ENCODE results near the gene HAP1. TPM values are rescaled to one million over a fixed set of nuclear protein-coding genes. Genes with fewer than 3 reads are reported as not detected.
"Not testable (repeated sequence)": the region's sequence is repeated elsewhere in the genome, so short reads cannot be mapped to it uniquely, and the experiment has no call there.

Gene HAP1
- total RNA-seq, 3 donors from 2014 or later, result 0.33 to 2.2 TPM; not detected in 1

GRCh38 chr17:41777574-41778188, 43.2 kb upstream of the HAP1 start:
- no peaks in the 10 kb centered on the region for H3K9me3 ChIP-seq
- no peaks in the 10 kb centered on the region for H3K36me3 ChIP-seq
- intact Hi-C loops (cut with DNase I; ENCODE audit: low total_unique reads), result no loop called here
- peak overlapping the region in 1 of 3 donors; percentile 48 for H3K4me3 ChIP-seq
- H3K27ac ChIP-seq, result peak overlapping the region; percentile 89 to 90
- peak; percentile 22 to 68 (median 35) for TF ChIP-seq POLR2AphosphoS5 (IDR thresholded peaks at IDR 0.05)
- TF ChIP-seq POLR2A (IDR thresholded peaks at IDR 0.05), result no peak
- DNase-seq (ENCODE audit: low spot score in 2 of 2), result peak; percentile 63 to 85
- no peaks in the 10 kb centered on the region for H3K27me3 ChIP-seq
- peaks cover 26 to 66% of the 10 kb centered on the region in 2 donors for H3K4me1 ChIP-seq

- Histone ChIP-seq H3K4me3 (peak overlapping the region in 1 of 3 donors; percentile 48), H3K36me3 (no peaks in the 10 kb centered on the region), H3K27ac (peak overlapping the region; percentile 89 to 90), H3K9me3 (no peaks in the 10 kb centered on the region), H3K4me1 (peaks cover 28 to 66% of the 10 kb centered on the region in 2 donors), H3K27me3 (no peaks in the 10 kb centered on the region)
- TF ChIP-seq CTCF (IDR thresholded peaks at IDR 0.05), result peak in 1 of 3 donors; percentile 8
- no peak for TF ChIP-seq POLR2AphosphoS5 (IDR thresholded peaks at IDR 0.05)
- intact Hi-C loops (cut with DNase I; ENCODE audit: low total_unique reads), result no loop called here
- no peak for DNase-seq (ENCODE audit: low spot score in 2 of 2)
These were observed 42.7 kb upstream of the HAP1 start for GRCh38 chr17:41777157-41777573.

DNA sequence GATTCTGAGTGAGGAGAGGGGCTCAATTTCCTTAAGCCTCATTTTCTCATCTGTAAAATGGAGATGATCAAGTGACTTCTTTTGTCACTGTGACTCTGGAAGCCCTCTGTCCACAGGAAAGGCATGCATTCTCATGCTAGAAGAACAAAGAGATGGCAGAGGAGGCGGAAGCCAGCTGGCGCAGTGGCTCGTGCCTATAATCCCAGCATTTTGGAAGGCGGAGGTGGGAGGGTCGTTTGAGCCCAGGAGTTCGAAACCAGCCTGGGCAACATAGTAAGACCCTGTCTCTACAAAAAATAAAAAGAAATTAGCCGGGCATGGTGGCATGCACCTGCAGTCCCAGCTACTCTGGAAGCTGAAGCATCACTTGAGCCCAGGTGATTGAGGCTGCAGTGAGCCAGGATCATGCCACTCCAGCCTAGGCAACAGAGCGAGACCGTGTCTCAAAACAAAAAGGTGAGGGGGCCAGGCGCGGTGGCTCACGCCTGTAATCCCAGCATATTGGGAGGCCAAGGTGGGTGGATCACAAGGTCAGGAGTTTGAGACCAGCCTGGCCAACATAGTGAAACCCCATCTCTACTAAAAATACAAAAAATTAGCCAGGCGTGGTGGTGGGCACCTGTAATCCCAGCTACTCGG, 41.9 kb upstream of the HAP1 start:
- intact Hi-C loops (cut with DNase I; ENCODE audit: low total_unique reads); DNase-seq (ENCODE audit: low spot score in 2 of 2); H3K4me3 ChIP-seq; H3K36me3 ChIP-seq; H3K9me3 ChIP-seq; H3K27me3 ChIP-seq: not testable (repeated sequence)
- Histone ChIP-seq H3K27ac (peak overlapping the region; percentile 83 to 89), H3K4me1 (peaks cover 29 to 63% of the 10 kb centered on the region in 2 donors)

DNA sequence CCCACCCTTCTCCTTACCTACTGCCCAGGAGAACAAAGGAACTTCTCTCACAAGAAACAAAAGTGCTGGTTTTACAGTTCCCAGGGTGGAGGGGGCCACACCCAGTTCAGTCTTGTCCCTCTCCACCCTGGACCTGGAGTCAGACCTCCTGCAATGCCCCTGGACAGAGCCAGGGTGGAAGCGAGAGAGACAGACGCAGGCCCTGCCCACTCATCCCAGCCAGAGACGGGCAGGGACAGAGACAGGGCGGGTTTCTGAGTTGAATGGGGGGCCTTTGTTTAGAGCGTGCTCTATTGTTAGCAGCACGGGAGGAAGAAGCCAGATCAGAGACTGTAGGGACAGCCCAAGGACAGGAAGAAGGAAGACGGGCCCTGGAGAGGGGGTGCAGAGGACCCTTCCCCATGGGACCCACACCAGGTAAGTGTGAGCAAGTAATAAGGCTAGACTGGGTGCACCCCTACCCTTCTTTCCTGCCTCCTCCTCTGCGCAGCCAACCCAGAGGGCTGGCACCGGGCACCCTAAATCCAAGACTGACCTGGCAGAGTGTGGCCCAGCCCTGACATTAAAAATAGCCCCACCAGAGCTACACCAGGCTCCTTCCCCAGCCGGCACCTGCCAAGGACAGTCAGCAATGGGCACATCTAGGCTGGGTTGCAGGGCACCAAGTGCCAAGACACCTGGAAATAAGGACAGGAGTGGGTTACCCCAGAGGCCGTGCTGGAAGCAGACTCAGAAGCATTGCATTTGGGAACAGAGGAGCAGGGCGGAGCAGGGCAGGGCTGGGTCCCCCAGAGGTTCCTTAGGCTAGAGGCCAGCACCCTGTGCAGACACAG, 41.2 kb upstream of the HAP1 start:
- Histone ChIP-seq H3K4me1 (peaks cover 29 to 61% of the 10 kb centered on the region in 2 donors), H3K36me3 (no peaks in the 10 kb centered on the region), H3K9me3 (no peaks in the 10 kb centered on the region), H3K4me3 (no peak overlapping the region), H3K27me3 (no peaks in the 10 kb centered on the region), H3K27ac (peak overlapping the region; percentile 83 to 89)
- DNase-seq (ENCODE audit: low spot score in 2 of 2), result no peak
- intact Hi-C loops (cut with DNase I; ENCODE audit: low total_unique reads), result no loop called here
- TF ChIP-seq CTCF (IDR thresholded peaks at IDR 0.05) (no peak), POLR2A (IDR thresholded peaks at IDR 0.05) (no peak), POLR2AphosphoS5 (IDR thresholded peaks at IDR 0.05) (no peak)

GRCh38 chr17:41773731-41774193, 39.3 kb upstream of the HAP1 start:
- H3K27me3 ChIP-seq, result no peaks in the 10 kb centered on the region
- DNase-seq (ENCODE audit: low spot score in 2 of 2), result no peak
- intact Hi-C loops (cut with DNase I; ENCODE audit: low total_unique reads), result no loop called here
- peaks cover 29 to 52% of the 10 kb centered on the region in 2 donors for H3K4me1 ChIP-seq
- peak overlapping the region; percentile 89 to 91 for H3K27ac ChIP-seq
- H3K4me3 ChIP-seq, result peak overlapping the region in 1 of 3 donors; percentile 41
- no peaks in the 10 kb centered on the region for H3K36me3 ChIP-seq
- TF ChIP-seq POLR2A (IDR thresholded peaks at IDR 0.05), result no peak
- no peak for TF ChIP-seq CTCF (IDR thresholded peaks at IDR 0.05)
- no peak for TF ChIP-seq POLR2AphosphoS5 (IDR thresholded peaks at IDR 0.05)
- H3K9me3 ChIP-seq, result no peaks in the 10 kb centered on the region

Measured in breast epithelium (tissue), 4 donors.